HEK293 (cell line): ENCODE data around the gene MMP24OS.

ENCODE experiments used
- CTCF ChIA-PET: fragments of 350-600 bp; formaldehyde crosslinking; extraction: SDS; loops from one replicate; lab custom pipeline; 2021; ENCODE audit warnings: antibody characterized with exemption; lab: Yijun Ruan, JAX
- POLR2A ChIA-PET: fragments of 300-600 bp; formaldehyde crosslinking; extraction: SDS; loops from one replicate; lab custom pipeline; 2020; ENCODE audit warnings: antibody characterized with exemption, inconsistent platforms; lab: Yijun Ruan, JAX
- H3K27ac ChIP-seq: fragments of 200-500 bp; sonication (Bioruptor generic); 2 replicates; pipeline ENCODE4 v1.5.1; 2014; ENCODE audit warnings: low read depth, low read length, control low read depth, inconsistent platforms; ENCODE audit errors: extremely low read depth
- H3K36me3 ChIP-seq, 2 experiments: fragments of 200-500 bp in 1 of 2; sonication (Bioruptor generic) in 1 of 2; 1 replicate in 1 of 2; 2 replicates in 1 of 2; pipeline ENCODE4 v1.5.1; 2014 to 2017; ENCODE audit warnings: inconsistent platforms in 2 of 2, low read length in 2 of 2; ENCODE audit not compliant: control insufficient read depth in 2 of 2, insufficient read depth in 1 of 2
- H3K4me1 ChIP-seq: fragments of 200-500 bp; sonication (Bioruptor generic); 2 replicates; pipeline ENCODE4 v1.5.1; 2014; ENCODE audit warnings: mild to moderate bottlenecking, low read length, inconsistent platforms; ENCODE audit not compliant: control insufficient read depth, insufficient read depth
- H3K4me3 ChIP-seq: 2 replicates; pipeline ENCODE4 v1.5.1; 2011; ENCODE audit warnings: low read depth, mild to moderate bottlenecking, control low read depth, low read length, moderate library complexity
- H3K9me3 ChIP-seq: fragments of 200-500 bp; sonication (Bioruptor generic); 2 replicates; pipeline ENCODE4 v1.5.1; 2014; ENCODE audit warnings: low read depth, low read length, inconsistent platforms; ENCODE audit not compliant: control insufficient read depth, insufficient read depth
- INSM2 ChIP-seq: fragments of 450-650 bp; formaldehyde crosslinking; IDR thresholded peaks from 2 replicates; pipeline ENCODE4 v1.5.1; 2016; ENCODE audit warnings: missing biosample characterization, missing genetic modification characterization
- KLF17 ChIP-seq: fragments of 450-650 bp; formaldehyde crosslinking; IDR thresholded peaks from 2 replicates; pipeline ENCODE4 v1.5.1; 2016; ENCODE audit warnings: missing biosample characterization, missing genetic modification characterization
- MZF1 ChIP-seq: fragments of 450-650 bp; formaldehyde crosslinking; IDR thresholded peaks from 2 replicates; pipeline ENCODE4 v1.5.1; 2017; ENCODE audit warnings: missing biosample characterization, missing genetic modification characterization, borderline replicate concordance
- RBAK ChIP-seq: fragments of 450-650 bp; formaldehyde crosslinking; IDR thresholded peaks from 2 replicates; pipeline ENCODE4 v1.5.1; 2016; ENCODE audit warnings: missing biosample characterization, missing genetic modification characterization
- SP2 ChIP-seq: fragments of 450-650 bp; formaldehyde crosslinking; IDR thresholded peaks from 2 replicates; pipeline ENCODE4 v1.5.1; 2016; ENCODE audit warnings: missing biosample characterization, missing genetic modification characterization
- TCF7L2 ChIP-seq: IDR thresholded peaks from 2 replicates; pipeline ENCODE4 v1.6.1; 2011; ENCODE audit warnings: low read depth, mild to moderate bottlenecking, inconsistent platforms, low read length, moderate library complexity, borderline replicate concordance
- ZBTB20 ChIP-seq: fragments of 450-650 bp; formaldehyde crosslinking; IDR thresholded peaks from 2 replicates; pipeline ENCODE4 v1.5.1; 2016; ENCODE audit warnings: missing biosample characterization, missing genetic modification characterization
- ZNF114 ChIP-seq: fragments of 450-650 bp; formaldehyde crosslinking; IDR thresholded peaks from 2 replicates; pipeline ENCODE4 v1.5.0; 2017; ENCODE audit warnings: missing biosample characterization, missing genetic modification characterization
- ZNF138 ChIP-seq: fragments of 450-650 bp; formaldehyde crosslinking; IDR thresholded peaks from 2 replicates; pipeline ENCODE4 v1.5.1; 2016; ENCODE audit warnings: missing biosample characterization, missing genetic modification characterization, borderline replicate concordance
- ZNF169 ChIP-seq: fragments of 450-650 bp; formaldehyde crosslinking; IDR thresholded peaks from 2 replicates; pipeline ENCODE4 v1.5.1; 2016; ENCODE audit warnings: missing biosample characterization, missing genetic modification characterization
- ZNF211 ChIP-seq: fragments of 450-650 bp; formaldehyde crosslinking; IDR thresholded peaks from 2 replicates; pipeline ENCODE4 v1.5.1; 2016; ENCODE audit warnings: low read depth, missing biosample characterization, missing genetic modification characterization
- ZNF221 ChIP-seq: fragments of 450-650 bp; formaldehyde crosslinking; IDR thresholded peaks from 2 replicates; pipeline ENCODE4 v1.5.1; 2017; ENCODE audit warnings: missing biosample characterization, missing genetic modification characterization, borderline replicate concordance
- ZNF223 ChIP-seq: fragments of 450-650 bp; formaldehyde crosslinking; IDR thresholded peaks from 2 replicates; pipeline ENCODE4 v1.5.1; 2016; ENCODE audit warnings: missing biosample characterization, missing genetic modification characterization
- ZNF280C ChIP-seq: fragments of 450-650 bp; formaldehyde crosslinking; IDR thresholded peaks from 2 replicates; pipeline ENCODE4 v1.5.1; 2016; ENCODE audit warnings: missing biosample characterization, missing genetic modification characterization
- ZNF391 ChIP-seq: fragments of 450-650 bp; formaldehyde crosslinking; IDR thresholded peaks from 2 replicates; pipeline ENCODE4 v1.5.1; 2016; ENCODE audit warnings: low read depth, missing biosample characterization, missing genetic modification characterization, borderline replicate concordance
- ZNF426 ChIP-seq: fragments of 450-650 bp; formaldehyde crosslinking; IDR thresholded peaks from 2 replicates; pipeline ENCODE4 v1.5.1; 2017; ENCODE audit warnings: missing biosample characterization, missing genetic modification characterization, mild to moderate bottlenecking, inconsistent platforms, moderate library complexity
- ZNF548 ChIP-seq: fragments of 450-650 bp; formaldehyde crosslinking; IDR thresholded peaks from 2 replicates; pipeline ENCODE4 v1.5.1; 2016; ENCODE audit warnings: missing biosample characterization, missing genetic modification characterization
- ZSCAN30 ChIP-seq: fragments of 450-650 bp; IDR thresholded peaks from 2 replicates; pipeline ENCODE4 v1.5.1; 2018; ENCODE audit warnings: missing biosample characterization, mild to moderate bottlenecking, missing genetic modification characterization, moderate library complexity
- ZXDB ChIP-seq: fragments of 450-650 bp; formaldehyde crosslinking; IDR thresholded peaks from 2 replicates; pipeline ENCODE4 v1.5.1; 2016; ENCODE audit warnings: missing biosample characterization, missing genetic modification characterization
- TF ChIP-seq, protein P1 (sequence below): fragments of 450-650 bp; formaldehyde crosslinking; IDR thresholded peaks from 2 replicates; pipeline ENCODE4 v1.5.1; 2016; ENCODE audit warnings: missing biosample characterization, missing genetic modification characterization

The MMP24OS gene

GRCh38 chr20:35273449-35274171 is 4.3 kb downstream of the MMP24OS start:
- Histone ChIP-seq H3K9me3 (no peaks in the 10 kb centered on the region), H3K4me3 (no peak overlapping the region), H3K4me1 (no peaks in the 10 kb centered on the region), H3K36me3 (peaks cover 4 to 25% of the 10 kb centered on the region in 2 experiments; a peak in 2 of 3 replicates), H3K27ac (no peak overlapping the region)
- ChIA-PET POLR2A (interaction anchor here (0.7 kb wide), 1 partner anchor 786 kb away, joined by 5 read pairs; no protein-coding TSS in a partner anchor), CTCF (interaction anchor here (0.5 to 11.4 kb wide), 4 partner anchors 10 to 454 kb away, joined by 3 to 150 read pairs (median 4); partner anchors contain the start of gene EDEM2)
- TF ChIP-seq RBAK (no peak), ZNF280C (tag by site-specific recombination) (no peak), KLF17 (tag by site-specific recombination) (no peak), MZF1 (tag by site-specific recombination) (no peak), ZXDB (tag by site-specific recombination) (no peak), INSM2 (tag by site-specific recombination) (no peak), ZSCAN30 (tag by site-specific recombination) (no peak), ZNF169 (tag by site-specific recombination) (no peak), ZNF223 (tag by site-specific recombination) (no peak), ZNF114 (tag by site-specific recombination) (no peak), ZNF138 (no peak), ZNF211 (tag by site-specific recombination) (no peak), ZNF221 (no peak), ZNF391 (tag by site-specific recombination) (no peak), ZBTB20 (tag by site-specific recombination) (no peak), ZNF426 (tag by site-specific recombination) (no peak), ZNF548 (tag by site-specific recombination) (no peak), TCF7L2 (no peak), SP2 (no peak)
- TF ChIP-seq, protein P1, sequence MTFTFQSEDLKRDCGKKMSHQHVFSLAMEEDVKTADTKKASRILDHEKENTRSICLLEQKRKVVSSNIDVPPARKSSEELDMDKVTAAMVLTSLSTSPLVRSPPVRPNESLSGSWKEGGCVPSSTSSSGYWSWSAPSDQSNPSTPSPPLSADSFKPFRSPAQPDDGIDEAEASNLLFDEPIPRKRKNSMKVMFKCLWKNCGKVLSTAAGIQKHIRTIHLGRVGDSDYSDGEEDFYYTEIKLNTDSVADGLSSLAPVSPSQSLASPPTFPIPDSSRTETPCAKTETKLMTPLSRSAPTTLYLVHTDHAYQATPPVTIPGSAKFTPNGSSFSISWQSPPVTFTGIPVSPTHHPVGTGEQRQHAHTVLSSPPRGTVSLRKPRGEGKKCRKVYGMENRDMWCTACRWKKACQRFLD, result no peak
